Measurements from ENCODE around the gene LYST.

The LYST gene

DNA sequence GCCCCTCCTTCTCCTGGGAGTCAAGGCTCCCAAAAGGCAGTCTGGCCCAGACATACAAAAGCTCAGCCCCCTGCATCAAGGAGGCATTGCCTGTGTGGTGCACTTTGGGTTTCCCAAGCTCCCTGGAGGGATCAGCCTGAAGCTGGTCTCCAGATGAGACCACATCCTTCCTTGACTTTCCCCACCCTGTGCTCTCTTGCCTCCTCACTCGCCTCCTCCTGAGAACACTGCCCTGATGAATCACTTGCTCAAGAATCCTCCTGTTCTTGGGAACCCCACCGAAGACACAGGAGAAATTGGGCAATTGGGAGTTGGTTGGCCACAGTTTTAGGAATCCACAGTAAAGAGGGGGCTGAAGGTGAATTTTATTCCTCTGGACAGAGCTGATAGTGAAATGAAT, 34.8 kb upstream of the LYST start:
- peak; percentile 23 for DNase-seq (ENCODE audit: low spot score)
- POLR2A ChIA-PET (ENCODE audit: low non-redundant PET), result no interaction called here
- CTCF ChIA-PET, result no interaction called here
- H3K27ac ChIP-seq, result peak overlapping the region; percentile 61
- TF ChIP-seq, protein P1, sequence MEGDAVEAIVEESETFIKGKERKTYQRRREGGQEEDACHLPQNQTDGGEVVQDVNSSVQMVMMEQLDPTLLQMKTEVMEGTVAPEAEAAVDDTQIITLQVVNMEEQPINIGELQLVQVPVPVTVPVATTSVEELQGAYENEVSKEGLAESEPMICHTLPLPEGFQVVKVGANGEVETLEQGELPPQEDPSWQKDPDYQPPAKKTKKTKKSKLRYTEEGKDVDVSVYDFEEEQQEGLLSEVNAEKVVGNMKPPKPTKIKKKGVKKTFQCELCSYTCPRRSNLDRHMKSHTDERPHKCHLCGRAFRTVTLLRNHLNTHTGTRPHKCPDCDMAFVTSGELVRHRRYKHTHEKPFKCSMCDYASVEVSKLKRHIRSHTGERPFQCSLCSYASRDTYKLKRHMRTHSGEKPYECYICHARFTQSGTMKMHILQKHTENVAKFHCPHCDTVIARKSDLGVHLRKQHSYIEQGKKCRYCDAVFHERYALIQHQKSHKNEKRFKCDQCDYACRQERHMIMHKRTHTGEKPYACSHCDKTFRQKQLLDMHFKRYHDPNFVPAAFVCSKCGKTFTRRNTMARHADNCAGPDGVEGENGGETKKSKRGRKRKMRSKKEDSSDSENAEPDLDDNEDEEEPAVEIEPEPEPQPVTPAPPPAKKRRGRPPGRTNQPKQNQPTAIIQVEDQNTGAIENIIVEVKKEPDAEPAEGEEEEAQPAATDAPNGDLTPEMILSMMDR (conservative IDR thresholded peaks at IDR 0.05; ENCODE audit: low read depth), result no peak

DNA sequence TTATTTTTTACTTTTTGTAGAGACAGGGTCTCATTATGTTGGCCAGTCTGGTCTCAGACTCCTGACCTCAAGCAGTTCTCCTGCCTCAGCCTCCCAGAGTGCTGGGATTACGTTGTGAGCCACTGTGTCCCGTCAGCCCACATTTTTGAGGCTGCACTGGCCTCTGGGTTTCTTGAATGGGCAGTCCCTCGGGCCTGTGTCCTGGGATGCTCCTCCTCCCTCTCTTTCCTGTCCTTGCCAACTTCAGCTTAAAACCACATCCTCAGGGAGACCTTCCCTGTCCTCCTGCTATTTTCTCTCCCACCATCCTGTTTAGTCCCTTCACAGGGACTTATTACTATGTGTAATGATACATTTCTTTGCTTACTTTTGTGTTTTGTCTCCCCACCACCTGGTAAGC, 31.4 kb upstream of the LYST start:
- TF ChIP-seq, protein P1 (conservative IDR thresholded peaks at IDR 0.05; ENCODE audit: low read depth), result no peak
- DNase-seq (ENCODE audit: low spot score), result no peak
- CTCF ChIA-PET, result interaction anchor here (0.6 kb wide), 2 partner anchors 18 to 621 kb away, joined by 3 to 7 read pairs; no protein-coding TSS in a partner anchor
- POLR2A ChIA-PET (ENCODE audit: low non-redundant PET), result no interaction called here
- no peak overlapping the region for H3K27ac ChIP-seq

DNA sequence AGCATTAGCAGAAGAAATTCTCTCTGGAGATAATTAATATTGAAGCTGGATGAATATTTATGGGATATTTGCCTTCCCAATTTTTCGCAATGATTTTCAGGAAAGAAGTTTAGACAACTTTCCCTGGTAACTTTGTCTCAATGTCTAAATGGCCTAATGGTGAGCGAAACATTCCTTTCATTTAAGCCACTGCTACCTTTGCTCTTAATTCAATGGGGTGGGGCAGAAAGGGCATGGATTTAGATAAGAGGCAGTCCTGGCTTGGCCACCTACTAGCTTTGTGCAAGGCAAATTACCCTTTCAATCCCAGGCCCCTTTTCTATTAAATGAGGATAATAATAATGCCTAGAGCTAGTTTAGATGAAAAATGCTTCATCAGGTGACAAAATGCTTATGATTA, 27.1 kb upstream of the LYST start:
- no peak overlapping the region for H3K27ac ChIP-seq
- TF ChIP-seq, protein P1 (conservative IDR thresholded peaks at IDR 0.05; ENCODE audit: low read depth), result no peak
- ChIA-PET POLR2A (ENCODE audit: low non-redundant PET) (no interaction called here), CTCF (interaction anchor here (0.5 kb wide), 1 partner anchor 25 kb away, joined by 3 read pairs; no protein-coding TSS in a partner anchor)
- DNase-seq (ENCODE audit: low spot score), result no peak

DNA sequence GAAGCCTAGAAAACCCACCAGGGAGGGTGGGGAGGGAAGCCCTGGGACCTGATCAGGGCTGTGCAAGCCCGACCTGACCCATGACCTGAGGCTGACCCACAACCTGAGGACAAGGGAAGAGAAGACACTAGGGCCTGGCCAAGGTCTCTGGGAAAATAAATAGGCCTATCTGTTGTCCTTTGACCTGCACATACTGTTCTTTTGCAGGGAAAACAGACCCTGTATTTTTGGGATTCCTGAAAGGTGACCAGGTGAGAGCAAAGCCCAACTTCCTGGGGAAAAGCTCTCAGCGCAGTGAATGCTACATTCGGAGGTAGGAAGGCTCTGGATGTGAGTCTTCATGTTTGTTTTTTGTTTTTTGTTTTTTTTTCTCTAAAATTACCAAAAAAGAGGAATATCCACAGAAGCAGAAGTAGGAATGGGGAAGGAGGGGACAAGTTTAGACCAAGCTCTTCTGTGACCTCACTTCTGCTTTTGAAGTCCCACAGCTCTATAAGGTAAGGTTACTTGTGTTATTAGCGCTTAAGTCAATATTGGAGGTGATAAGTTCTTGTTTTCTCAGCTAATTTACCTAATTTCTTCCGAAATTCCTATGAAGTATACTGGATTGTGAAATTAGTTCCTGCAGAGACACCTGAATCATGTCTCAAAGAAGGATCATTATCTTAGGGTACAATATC, 26.2 kb upstream of the LYST start:
- ChIA-PET CTCF (no interaction called here), POLR2A (ENCODE audit: low non-redundant PET) (no interaction called here)
- no peak overlapping the region for H3K27ac ChIP-seq
- DNase-seq (ENCODE audit: low spot score), result no peak
- TF ChIP-seq, protein P1 (conservative IDR thresholded peaks at IDR 0.05; ENCODE audit: low read depth), result no peak

DNA sequence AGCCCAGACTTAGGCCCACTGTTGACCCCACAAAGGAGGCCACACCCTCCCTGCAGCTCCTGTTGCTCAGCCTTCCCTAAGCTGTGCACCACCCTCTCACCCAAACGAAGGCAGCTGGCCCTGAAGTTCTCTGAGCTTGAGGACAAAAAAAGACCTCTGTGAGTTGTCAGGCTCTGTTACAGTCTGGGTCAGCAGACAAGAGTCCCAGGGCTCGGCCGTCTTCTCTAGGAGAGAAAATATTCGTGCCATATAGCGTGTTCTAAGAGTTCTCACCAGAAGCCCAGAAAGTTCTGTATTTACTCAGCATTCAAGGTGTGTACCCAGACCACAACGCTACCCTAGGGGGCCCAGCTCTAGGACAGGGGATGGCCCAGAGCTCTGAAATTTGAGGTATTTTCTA, 25.5 kb upstream of the LYST start:
- no peak for DNase-seq (ENCODE audit: low spot score)
- H3K27ac ChIP-seq, result no peak overlapping the region
- ChIA-PET CTCF (no interaction called here), POLR2A (ENCODE audit: low non-redundant PET) (no interaction called here)
- TF ChIP-seq, protein P1 (conservative IDR thresholded peaks at IDR 0.05; ENCODE audit: low read depth), result no peak

DNA sequence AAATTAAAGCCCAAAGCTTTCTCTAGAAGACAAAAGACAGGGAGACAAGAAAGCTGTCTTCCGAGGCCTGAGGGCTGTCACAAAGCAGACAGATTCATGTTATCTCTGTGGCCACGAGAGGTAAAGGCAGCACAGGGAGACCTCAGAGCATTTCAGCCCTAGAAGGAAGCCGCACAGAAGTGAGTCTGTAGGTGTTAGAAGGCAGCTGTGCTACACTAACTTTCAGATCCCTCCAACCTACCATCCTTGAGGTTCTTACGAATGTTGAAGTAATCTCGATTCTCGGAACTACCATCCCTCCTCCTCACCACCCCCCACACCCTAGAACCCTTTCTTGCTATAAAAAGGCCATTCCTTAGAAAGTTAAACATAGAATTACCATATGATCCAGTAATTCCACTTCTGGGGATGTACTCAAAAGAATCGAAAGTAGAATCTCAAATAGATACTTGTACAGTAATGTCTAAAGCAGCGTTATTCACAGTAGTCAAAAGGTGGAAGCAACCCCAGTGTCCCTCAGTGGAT, 21.5 kb upstream of the LYST start:
- POLR2A ChIA-PET (ENCODE audit: low non-redundant PET), result no interaction called here
- no peak for DNase-seq (ENCODE audit: low spot score)
- CTCF ChIA-PET, result interaction anchor here (0.7 to 1.0 kb wide), 2 partner anchors 22 to 84 kb away, joined by 5 to 7 read pairs; partner anchors contain the start of gene LYST
- no peak overlapping the region for H3K27ac ChIP-seq
- TF ChIP-seq, protein P1 (conservative IDR thresholded peaks at IDR 0.05; ENCODE audit: low read depth), result no peak
